NCI-H1436 treated with DMSO at 0.1 percent for 48 hours (cell line): ENCODE measurements around the gene EP400.

Experiments
- DNase-seq: peaks from one replicate; lab custom pipeline; 2025; lab: John Stamatoyannopoulos, UW

Gene EP400

DNA sequence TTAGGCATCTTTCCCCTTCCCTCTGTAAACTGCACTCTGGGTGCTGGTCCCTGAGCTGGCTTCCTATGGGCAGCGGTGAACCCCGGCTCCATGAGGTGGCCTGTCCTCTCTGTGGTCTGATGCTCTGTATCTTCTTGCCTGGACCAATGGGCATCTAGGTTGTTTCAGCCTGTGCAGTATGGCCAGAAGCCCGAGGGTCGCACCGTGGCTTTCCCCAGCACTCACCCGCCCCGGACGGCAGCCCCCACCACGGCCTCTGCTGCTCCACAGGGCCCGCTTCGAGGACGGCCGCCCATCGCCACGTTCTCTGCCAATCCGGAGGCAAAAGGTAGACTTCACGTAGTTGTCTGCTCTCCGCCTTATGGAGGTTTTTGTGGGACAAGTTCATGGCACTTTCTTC lies 70.1 kb downstream of the EP400 start:
- no peak for DNase-seq

DNA sequence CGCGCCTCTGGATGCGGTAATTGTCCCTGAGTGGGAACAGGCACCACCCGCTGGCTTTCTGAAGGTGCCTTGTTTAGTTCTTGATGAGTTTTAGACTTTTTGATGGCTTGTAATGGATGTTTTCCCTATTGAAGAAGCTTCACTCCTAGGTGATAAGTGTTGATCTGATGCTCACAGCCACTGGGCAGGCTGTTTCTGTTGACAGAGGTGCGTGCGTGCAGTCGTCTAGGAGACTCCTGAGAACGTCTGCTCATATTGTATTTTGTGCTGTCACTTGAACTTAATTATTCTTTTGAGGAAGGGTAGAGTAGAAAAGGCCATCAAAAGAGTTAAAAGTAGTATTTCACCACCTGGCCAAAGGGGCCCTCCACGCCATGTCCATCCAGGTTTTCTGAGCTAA lies 70.5 kb downstream of the EP400 start:
- no peak for DNase-seq

GRCh38 chr12:132021031-132021871 lies 71.5 kb downstream of the EP400 start:
- no peak for DNase-seq

DNA sequence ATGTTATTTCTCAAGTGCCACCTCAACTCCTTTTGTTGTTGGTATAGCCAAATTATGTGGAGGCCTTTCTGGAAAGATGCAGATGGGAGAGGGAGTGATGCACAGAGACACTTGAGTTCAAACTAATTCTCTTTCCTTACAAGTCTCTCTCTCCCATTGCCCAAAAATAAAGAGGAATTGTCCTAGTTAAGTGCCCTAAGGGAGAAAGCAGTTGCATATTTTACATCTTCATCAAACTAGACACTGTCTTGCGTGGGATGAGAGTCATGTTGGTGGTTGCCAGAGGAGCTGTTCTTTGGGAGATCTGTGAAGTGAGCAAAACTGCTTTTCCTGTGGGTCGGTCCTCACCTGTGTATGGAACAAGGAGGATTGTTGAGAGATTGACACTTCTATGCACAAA lies 72.2 kb downstream of the EP400 start:
- DNase-seq = no peak

GRCh38 chr12:132023658-132024057 lies 73.9 kb downstream of the EP400 start:
- no peak for DNase-seq

DNA sequence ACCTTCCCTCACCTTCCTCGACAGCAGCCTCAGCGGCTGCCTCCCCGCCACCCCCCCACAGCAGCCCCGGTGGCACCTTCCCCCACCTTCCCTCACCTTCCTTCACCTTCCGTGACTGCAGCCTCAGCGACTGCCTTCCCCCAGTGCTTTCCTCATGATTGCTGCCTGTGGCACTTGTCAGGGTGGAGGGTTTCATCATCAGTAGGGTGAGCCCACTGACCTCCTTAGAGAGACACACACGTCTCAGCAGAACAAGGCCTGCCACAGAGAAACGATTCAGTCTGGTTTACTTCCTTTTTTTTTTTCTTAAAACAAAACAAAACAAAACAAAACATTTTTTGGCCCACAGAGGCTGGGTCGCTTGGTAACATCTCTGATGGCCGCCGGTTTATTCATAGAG lies 75.0 kb downstream of the EP400 start:
- DNase-seq = no peak

GRCh38 chr12:132025526-132025925 lies 75.8 kb downstream of the EP400 start:
- DNase-seq = no peak

GRCh38 chr12:132026061-132026795 lies 76.5 kb downstream of the EP400 start:
- no peak for DNase-seq

DNA sequence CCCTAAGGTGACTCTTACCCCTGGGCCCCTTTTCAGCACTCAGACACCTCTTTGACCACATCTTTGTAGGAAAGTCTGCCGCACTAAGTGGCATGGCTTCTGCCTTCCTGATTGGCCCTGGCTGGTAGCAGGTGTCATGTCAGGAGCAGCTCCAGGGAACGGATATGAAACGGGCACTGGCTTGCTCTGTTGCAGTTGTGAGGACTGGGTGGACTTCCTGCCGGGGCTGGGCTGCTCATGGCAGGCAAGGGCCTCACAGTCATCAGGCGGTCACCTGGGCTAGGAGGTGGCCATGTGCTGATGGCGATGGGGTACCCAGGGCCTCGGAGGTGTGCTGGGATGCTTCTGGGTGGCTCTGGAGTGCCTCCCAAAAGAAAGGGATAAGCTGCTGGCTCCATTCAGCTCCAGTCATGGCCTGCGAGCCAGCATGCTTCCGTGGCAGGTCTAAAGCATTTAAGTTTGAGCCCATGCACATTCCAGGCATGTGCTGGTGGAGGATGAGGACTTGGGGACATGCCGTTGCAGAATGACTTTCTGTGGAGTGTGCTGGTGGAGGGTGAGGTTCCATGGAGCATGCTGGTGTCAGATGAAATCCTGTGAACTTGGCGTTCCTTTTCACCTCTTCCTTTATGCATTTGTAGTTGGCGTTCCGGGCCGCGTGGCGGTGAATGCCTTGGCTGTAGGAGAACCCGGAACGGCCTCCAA lies 77.2 kb downstream of the EP400 start:
- DNase-seq = no peak

- no peak for DNase-seq
Observed at GRCh38 chr12:132027636-132028035, 77.9 kb downstream of the EP400 start.

- DNase-seq = no peak
Observed at GRCh38 chr12:132028111-132028510, 78.4 kb downstream of the EP400 start.

GRCh38 chr12:132029503-132030300 lies 80.0 kb downstream of the EP400 start:
- DNase-seq = no peak

DNA sequence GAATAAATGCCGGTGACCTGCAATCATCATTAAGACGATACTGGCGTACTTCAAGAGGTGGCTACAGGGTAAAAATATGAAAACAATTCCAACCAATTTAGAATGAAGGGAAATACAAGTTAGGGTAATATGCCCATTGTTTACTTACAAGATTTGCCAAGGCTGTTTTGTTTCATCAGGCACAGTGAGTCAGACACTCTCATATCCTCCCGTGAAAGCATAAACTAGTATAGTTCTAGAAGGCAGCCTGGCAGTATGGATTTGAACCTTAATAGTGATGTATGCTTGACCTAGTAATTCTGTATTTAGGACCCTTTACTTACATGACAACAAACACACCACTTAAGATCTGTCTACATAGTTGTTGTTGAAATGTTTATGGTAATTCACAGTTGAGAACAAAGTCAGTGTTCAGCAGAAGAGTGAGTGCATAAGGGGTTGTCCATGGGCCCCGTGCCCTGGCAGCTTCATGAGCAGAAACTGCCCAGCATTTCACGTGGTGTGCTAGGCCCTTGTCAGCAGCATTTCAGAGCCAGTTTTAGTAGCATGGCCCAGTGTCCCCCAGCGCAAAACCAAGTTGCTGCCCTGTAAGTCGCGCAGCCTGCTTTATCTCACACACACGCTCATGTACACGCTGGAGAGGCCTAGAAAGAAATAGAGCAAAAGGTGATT lies 80.8 kb downstream of the EP400 start:
- DNase-seq = no peak

GRCh38 chr12:132033627-132034026 lies 83.9 kb downstream of the EP400 start:
- DNase-seq = no peak

GRCh38 chr12:132036063-132036683 lies 86.4 kb downstream of the EP400 start:
- DNase-seq = no peak

DNA sequence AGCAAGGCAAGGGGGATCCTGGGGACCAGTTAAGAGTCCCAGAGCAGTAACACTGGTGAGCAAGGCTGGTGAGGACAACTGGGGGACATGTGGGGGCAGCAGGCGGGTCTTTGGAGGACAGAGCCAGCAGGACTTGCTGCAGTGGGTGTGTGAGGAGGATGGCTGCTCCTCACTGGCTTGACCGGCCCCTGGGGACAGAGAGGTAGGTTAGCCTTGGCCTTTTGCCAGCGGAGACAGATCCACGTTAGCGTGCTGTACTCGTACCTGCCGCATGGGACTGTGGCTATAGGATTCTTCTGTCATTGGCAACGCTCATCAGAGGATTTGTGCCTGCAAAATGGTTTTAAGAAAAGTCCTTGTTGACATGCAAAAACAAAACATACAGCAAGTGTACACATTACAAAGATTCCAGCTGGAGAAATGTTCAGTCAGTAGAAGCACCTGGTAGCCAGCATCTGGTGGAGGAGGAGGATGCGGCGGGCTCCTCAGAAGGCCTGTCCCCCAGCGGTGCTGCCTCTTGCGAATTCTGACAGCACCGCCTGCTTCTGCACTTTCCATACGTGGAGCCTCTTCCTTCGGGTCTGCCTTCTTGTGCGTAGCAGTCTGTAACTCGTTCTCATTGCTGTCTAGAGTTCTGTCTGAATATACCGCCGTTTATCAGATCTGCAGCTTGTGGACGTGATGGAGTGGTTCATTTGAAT lies 91.3 kb downstream of the EP400 start:
- DNase-seq = no peak

- no peak for DNase-seq
Observed at GRCh38 chr12:132043216-132043615, 93.5 kb downstream of the EP400 start.

DNA sequence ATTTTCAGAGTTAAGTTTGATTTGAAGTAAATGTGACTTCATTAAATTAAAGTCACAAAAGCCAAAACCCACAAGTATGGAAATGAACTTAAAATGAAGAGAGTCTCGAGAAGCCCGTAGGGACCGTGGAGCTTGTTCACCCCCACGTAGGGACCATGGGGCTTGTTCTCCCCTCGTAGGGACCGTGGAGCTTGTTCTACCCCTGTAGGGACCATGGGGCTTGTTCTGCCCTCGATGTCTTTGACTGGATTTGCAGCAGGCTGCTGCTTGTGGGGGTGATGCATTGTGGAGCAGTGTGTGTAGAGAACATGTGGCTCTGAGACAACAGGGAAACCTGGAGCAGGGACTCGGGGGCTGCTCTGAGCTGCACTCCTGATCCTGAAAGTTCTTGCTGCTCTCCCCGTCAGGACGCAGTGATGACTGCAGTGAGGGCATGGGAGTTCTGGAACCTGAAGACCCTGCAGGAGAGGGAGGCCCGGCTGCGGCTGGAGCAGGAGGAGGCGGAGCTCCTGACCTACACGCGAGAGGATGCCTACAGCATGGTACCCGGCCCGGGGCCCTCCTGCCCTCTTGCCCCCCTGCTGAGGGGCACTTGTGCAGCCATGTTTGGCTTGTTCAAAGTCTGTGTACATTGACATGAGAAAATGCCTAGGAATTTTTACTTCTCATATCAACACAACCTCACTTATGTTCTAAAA lies 94.2 kb downstream of the EP400 start:
- DNase-seq = no peak

DNA sequence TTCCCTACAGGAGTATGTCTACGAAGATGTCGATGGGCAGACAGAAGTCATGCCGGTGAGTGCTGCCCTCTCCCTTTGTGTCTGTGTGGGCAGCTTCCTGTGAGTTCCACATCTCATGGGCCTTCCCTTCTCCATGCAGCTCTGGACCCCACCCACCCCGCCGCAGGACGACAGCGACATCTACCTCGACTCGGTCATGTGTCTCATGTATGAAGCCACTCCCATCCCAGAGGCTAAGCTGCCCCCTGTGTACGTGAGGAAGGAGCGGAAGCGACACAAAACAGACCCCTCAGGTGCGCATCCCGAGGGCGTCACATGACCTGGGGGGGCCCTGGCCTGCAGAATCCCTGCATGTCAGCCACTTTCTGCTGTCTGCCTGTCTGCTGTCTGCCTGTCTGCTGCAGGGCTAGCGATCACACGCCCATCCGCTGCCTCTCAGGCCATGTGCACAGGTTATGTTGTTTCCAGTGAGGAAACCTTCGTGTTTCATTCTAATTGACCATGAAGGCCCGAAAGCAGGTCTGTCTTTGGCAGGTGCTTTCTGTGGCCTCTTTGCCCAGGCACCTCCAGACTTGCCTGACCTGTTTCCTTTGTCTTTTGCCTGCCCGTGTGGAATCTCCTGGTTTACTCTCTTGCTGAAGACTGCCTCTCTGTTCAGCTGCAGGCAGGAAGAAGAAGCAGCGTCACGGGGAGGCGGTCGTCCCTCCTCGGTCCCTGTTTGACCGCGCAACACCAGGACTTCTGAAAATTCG lies 95.1 kb downstream of the EP400 start:
- no peak for DNase-seq
